GM23338 (cell line): ENCODE measurements around the gene AFP. TPM values are rescaled to one million over a fixed set of nuclear protein-coding genes. Genes with fewer than 3 reads are reported as not detected.
"Not testable (repeated sequence)": the region's sequence is repeated elsewhere in the genome, so short reads cannot be mapped to it uniquely, and the experiment has no call there.

ENCODE experiments used
- ATAC-seq: fragments of 200-7000 bp; cut with Tn5 transposase; 3 replicates; pipeline ENCODE4 v1.9.1; 2020
- DNase-seq: peaks from one replicate; pipeline ENCODE4 v3.0.0-alpha.2; 2015; ENCODE audit warnings: low spot score
- H2AFZ ChIP-seq: fragments of 200-600 bp; sonication (generic); 2 replicates; pipeline ENCODE4 v1.8.0; 2016; ENCODE audit warnings: antibody characterized with exemption, mild to moderate bottlenecking, moderate library complexity
- H3F3A ChIP-seq: fragments of 200-600 bp; sonication (generic); replicated peaks from 2 replicates; pipeline ENCODE4 v1.8.0; 2017; ENCODE audit warnings: antibody characterized with exemption, mixed run types, low read depth
- H3K27ac ChIP-seq: fragments of 200-600 bp; sonication (generic); 2 replicates; pipeline ENCODE4 v1.6.1; 2016; ENCODE audit warnings: low read depth
- H3K27me3 ChIP-seq: fragments of 200-600 bp; sonication (generic); 2 replicates; pipeline ENCODE4 v1.8.0; 2016; ENCODE audit warnings: mild to moderate bottlenecking, mixed run types, moderate library complexity; ENCODE audit not compliant: insufficient read depth
- H3K36me3 ChIP-seq: fragments of 200-600 bp; sonication (generic); 2 replicates; pipeline ENCODE4 v1.8.0; 2016; ENCODE audit warnings: mild to moderate bottlenecking; ENCODE audit not compliant: insufficient read depth
- H3K4me1 ChIP-seq: fragments of 200-600 bp; sonication (generic); 2 replicates; pipeline ENCODE4 v1.8.0; 2016; ENCODE audit warnings: mild to moderate bottlenecking, moderate library complexity; ENCODE audit not compliant: insufficient read depth
- H3K4me2 ChIP-seq: fragments of 200-600 bp; sonication (generic); 2 replicates; pipeline ENCODE4 v1.7.1; 2017; ENCODE audit warnings: mixed run types
- H3K4me3 ChIP-seq: fragments of 200-600 bp; sonication (generic); 2 replicates; pipeline ENCODE4 v1.6.1; 2016; ENCODE audit warnings: mixed run types
- H3K79me2 ChIP-seq: fragments of 200-600 bp; sonication (generic); replicated peaks from 2 replicates; pipeline ENCODE4 v1.8.0; 2017; ENCODE audit warnings: mild to moderate bottlenecking; ENCODE audit not compliant: insufficient read depth
- H3K9me2 ChIP-seq: fragments of 200-600 bp; sonication (generic); 2 replicates; pipeline ENCODE4 v1.8.0; 2017; ENCODE audit not compliant: insufficient read depth
- H4K20me1 ChIP-seq: fragments of 200-600 bp; sonication (generic); replicated peaks from 2 replicates; pipeline ENCODE4 v1.8.0; 2017; ENCODE audit warnings: mild to moderate bottlenecking; ENCODE audit not compliant: insufficient read depth
- H3K27ac Mint-ChIP-seq: 2 replicates; pipeline ENCODE4 v1.8.0; 2020; ENCODE audit warnings: inconsistent platforms, mild to moderate bottlenecking, moderate library complexity, mixed read lengths
- H3K27me3 Mint-ChIP-seq: 3 replicates; pipeline ENCODE4 v1.8.0; 2022; ENCODE audit warnings: low read depth, mild to moderate bottlenecking, moderate library complexity, mixed read lengths, inconsistent platforms; ENCODE audit not compliant: insufficient read depth, poor library complexity
- H3K36me3 Mint-ChIP-seq: 3 replicates; pipeline ENCODE4 v1.8.0; 2021; ENCODE audit warnings: low read depth, mild to moderate bottlenecking, inconsistent platforms, moderate library complexity, mixed read lengths
- H3K4me1 Mint-ChIP-seq: 3 replicates; pipeline ENCODE4 v1.8.0; 2020; ENCODE audit warnings: mild to moderate bottlenecking, inconsistent platforms, mixed read lengths
- H3K4me3 Mint-ChIP-seq: 3 replicates; pipeline ENCODE4 v1.8.0; 2021; ENCODE audit warnings: moderate library complexity, mild to moderate bottlenecking, inconsistent platforms, mixed read lengths
- H3K9me3 Mint-ChIP-seq: 3 replicates; pipeline ENCODE4 v1.8.0; 2020; ENCODE audit warnings: moderate library complexity, mild to moderate bottlenecking, inconsistent platforms, mixed read lengths
- ZNF114 ChIP-seq: fragments of 250-450 bp; sonication (Bioruptor Pico); IDR thresholded peaks from 2 replicates; pipeline ENCODE4 v1.5.0; 2020; ENCODE audit warnings: mild to moderate bottlenecking, moderate library complexity
- polyA plus RNA-seq: library from polyadenylated mRNA; unstranded; fragments of >200 nt; fragmentation: Nextera tagmentation; extraction: Ambion mirVana; gene quantifications from 2 replicates; pipeline ENCODE4 v1.2.1, GENCODE V29; 2016
- total RNA-seq: library from RNA; depleted of rRNA; stranded (reverse); fragments of >200 nt; shearing (Covaris generic); gene quantifications from 2 replicates; pipeline ENCODE4 v1.2.3, GENCODE V29; 2014
- TF ChIP-seq, protein P1 (sequence below): fragments of 250-450 bp; sonication (Bioruptor Pico); IDR thresholded peaks from 2 replicates; pipeline ENCODE4 v1.5.0; 2020; ENCODE audit warnings: mild to moderate bottlenecking, moderate library complexity

The AFP gene
- total and polyA plus RNA-seq, 2 experiments from 2014 or later = 4.0 to 17.3 TPM

DNA sequence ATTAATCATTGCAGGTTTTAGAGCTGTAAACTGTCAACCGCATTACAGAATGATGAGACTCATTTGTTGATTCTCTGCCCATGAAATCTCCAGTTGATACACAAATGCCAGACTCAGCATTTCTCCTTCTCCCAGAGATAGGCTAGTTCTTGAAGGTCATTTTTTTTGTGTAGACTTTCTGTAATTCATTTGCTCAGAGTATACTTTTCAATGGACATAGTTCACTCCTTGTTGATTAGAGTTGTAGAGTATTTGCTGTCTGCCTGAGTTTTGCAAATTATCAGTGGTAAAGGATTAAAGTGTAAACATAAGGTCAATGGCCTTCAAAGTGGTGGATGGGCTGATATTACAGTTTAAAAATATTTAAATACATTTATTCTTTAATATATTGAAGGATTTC is 47.1 kb upstream of the AFP start:
- Histone ChIP-seq H3K9me2 (no peaks in the 10 kb centered on the region), H3K27ac (no peak overlapping the region), H3K4me1 (no peaks in the 10 kb centered on the region), H3K79me2 (no peaks in the 10 kb centered on the region), H4K20me1 (no peaks in the 10 kb centered on the region), H2AFZ (no peak overlapping the region), H3K4me2 (no peak overlapping the region), H3F3A (no peaks in the 10 kb centered on the region), H3K27me3 (no peaks in the 10 kb centered on the region), H3K4me3 (no peak overlapping the region), H3K36me3 (no peaks in the 10 kb centered on the region)
- Mint-ChIP-seq H3K4me1 (no peaks in the 10 kb centered on the region), H3K27me3 (no peaks in the 10 kb centered on the region), H3K27ac (no peak overlapping the region), H3K4me3 (no peak overlapping the region), H3K9me3 (0 out of 3 replicates have a peak, but pooled peaks cover 4% of the 10 kb centered on the region), H3K36me3 (peaks cover 3% of the 10 kb centered on the region; the same call in 1 of the 3 replicates)
- ATAC-seq (no peak), DNase-seq (no peak)
- TF ChIP-seq, protein P1, sequence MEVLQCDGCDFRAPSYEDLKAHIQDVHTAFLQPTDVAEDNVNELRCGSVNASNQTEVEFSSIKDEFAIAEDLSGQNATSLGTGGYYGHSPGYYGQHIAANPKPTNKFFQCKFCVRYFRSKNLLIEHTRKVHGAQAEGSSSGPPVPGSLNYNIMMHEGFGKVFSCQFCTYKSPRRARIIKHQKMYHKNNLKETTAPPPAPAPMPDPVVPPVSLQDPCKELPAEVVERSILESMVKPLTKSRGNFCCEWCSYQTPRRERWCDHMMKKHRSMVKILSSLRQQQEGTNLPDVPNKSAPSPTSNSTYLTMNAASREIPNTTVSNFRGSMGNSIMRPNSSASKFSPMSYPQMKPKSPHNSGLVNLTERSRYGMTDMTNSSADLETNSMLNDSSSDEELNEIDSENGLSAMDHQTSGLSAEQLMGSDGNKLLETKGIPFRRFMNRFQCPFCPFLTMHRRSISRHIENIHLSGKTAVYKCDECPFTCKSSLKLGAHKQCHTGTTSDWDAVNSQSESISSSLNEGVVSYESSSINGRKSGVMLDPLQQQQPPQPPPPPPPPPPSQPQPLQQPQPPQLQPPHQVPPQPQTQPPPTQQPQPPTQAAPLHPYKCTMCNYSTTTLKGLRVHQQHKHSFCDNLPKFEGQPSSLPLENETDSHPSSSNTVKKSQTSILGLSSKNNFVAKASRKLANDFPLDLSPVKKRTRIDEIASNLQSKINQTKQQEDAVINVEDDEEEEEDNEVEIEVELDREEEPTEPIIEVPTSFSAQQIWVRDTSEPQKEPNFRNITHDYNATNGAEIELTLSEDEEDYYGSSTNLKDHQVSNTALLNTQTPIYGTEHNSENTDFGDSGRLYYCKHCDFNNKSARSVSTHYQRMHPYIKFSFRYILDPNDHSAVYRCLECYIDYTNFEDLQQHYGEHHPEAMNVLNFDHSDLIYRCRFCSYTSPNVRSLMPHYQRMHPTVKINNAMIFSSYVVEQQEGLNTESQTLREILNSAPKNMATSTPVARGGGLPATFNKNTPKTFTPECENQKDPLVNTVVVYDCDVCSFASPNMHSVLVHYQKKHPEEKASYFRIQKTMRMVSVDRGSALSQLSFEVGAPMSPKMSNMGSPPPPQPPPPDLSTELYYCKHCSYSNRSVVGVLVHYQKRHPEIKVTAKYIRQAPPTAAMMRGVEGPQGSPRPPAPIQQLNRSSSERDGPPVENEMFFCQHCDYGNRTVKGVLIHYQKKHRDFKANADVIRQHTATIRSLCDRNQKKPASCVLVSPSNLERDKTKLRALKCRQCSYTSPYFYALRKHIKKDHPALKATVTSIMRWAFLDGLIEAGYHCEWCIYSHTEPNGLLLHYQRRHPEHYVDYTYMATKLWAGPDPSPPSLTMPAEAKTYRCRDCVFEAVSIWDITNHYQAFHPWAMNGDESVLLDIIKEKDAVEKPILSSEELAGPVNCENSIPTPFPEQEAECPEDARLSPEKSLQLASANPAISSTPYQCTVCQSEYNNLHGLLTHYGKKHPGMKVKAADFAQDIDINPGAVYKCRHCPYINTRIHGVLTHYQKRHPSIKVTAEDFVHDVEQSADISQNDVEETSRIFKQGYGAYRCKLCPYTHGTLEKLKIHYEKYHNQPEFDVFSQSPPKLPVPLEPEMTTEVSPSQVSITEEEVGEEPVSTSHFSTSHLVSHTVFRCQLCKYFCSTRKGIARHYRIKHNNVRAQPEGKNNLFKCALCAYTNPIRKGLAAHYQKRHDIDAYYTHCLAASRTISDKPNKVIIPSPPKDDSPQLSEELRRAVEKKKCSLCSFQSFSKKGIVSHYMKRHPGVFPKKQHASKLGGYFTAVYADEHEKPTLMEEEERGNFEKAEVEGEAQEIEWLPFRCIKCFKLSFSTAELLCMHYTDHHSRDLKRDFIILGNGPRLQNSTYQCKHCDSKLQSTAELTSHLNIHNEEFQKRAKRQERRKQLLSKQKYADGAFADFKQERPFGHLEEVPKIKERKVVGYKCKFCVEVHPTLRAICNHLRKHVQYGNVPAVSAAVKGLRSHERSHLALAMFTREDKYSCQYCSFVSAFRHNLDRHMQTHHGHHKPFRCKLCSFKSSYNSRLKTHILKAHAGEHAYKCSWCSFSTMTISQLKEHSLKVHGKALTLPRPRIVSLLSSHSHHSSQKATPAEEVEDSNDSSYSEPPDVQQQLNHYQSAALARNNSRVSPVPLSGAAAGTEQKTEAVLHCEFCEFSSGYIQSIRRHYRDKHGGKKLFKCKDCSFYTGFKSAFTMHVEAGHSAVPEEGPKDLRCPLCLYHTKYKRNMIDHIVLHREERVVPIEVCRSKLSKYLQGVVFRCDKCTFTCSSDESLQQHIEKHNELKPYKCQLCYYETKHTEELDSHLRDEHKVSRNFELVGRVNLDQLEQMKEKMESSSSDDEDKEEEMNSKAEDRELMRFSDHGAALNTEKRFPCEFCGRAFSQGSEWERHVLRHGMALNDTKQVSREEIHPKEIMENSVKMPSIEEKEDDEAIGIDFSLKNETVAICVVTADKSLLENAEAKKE (CRISPR knock-in tag) = no peak
- TF ChIP-seq ZNF114 = no peak

DNA sequence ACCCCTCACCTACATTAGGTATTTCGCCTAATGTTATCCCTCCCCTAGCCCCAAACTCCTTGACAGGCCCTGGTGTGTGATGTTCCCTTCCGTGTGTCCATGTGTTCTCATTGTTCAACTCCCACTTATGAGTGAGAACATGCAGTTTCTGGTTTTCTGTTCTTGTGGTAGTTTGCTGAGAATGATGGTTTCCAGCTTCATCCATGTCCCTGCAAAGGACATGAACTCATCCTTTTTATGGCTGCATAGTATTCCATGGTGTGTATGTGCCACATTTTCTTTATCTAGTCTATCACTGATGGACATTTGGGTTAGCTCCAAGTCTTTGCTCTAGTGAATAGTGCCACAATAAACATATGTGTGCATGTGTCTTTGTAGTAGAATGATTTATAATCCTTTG is 46.4 kb upstream of the AFP start:
- H4K20me1 ChIP-seq, H3K27ac ChIP-seq, ATAC-seq, H3K4me1 ChIP-seq, H3K4me2 ChIP-seq, H3K9me3 Mint-ChIP-seq, H3K36me3 Mint-ChIP-seq, DNase-seq, H3K4me1 Mint-ChIP-seq, H3K27me3 Mint-ChIP-seq, H3K4me3 Mint-ChIP-seq, H3K9me2 ChIP-seq, H3K27ac Mint-ChIP-seq, H3K27me3 ChIP-seq, H3F3A ChIP-seq, H3K36me3 ChIP-seq, H3K79me2 ChIP-seq, H2AFZ ChIP-seq, H3K4me3 ChIP-seq: not testable (repeated sequence)
